ENCODE data around the gene MTFR1L.
"Not testable (repeated sequence)": the region's sequence is repeated elsewhere in the genome, so short reads cannot be mapped to it uniquely, and the experiment has no call there.

The MTFR1L gene

GRCh38 chr1:25829046-25829445, 9.3 kb downstream of the MTFR1L start:
- no peak for DNase-seq

- DNase-seq: no peak
Measured at GRCh38 chr1:25831569-25832196, 11.9 kb downstream of the MTFR1L start.

DNA sequence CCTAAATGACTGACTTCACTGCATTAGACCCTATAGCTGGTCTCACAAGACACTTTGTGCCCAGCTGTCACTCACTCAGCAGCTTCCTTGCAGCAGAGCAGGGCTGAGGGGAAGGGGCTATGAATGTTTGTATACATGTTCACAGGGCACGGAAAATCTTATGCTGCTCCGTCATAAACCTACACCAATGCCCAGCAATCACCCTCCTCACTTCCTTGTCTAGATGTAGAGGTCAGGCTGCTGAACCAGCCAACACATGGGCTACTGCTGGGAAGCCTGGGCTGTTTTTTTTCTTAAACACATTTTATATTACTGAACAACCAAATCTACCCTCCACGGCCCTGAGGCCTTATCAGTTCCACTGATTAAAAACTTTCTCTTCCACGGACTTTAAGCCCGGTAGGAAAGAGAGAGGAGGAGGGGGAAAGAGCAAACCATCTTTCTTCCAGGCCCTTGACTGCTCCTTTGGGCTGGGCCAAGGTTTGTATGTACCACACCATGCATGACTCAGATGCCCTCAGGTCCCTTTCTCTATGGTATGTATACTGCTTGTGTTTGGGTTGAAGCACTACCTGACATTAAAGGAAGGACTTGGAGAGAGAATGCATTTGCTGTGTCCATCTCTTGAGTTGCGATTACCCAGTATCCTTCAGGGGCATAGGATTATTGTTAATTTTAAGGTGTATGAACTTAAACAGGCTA, 12.7 kb downstream of the MTFR1L start:
- DNase-seq: no peak

GRCh38 chr1:25833158-25833557, 13.4 kb downstream of the MTFR1L start:
- no peak for DNase-seq

DNA sequence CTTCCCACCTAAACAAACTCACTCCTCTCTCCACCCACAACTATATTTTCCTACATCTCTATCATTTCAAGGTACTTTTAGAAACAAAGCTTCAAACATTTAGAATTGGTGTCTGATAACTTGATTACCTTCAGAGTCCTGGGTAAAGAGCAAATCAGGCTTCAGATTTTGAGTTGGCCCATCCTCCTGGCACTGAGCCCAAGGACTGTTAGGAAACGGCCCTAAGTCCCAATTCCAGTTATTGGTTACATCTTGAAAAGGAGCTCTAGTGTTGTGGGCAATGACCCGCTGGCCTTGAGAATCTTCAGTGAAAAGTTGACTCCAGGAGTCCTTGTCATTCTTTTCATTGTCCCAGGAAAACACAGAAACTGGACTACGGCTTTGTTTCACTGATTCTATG, 15.1 kb downstream of the MTFR1L start:
- no peak for DNase-seq

DNA sequence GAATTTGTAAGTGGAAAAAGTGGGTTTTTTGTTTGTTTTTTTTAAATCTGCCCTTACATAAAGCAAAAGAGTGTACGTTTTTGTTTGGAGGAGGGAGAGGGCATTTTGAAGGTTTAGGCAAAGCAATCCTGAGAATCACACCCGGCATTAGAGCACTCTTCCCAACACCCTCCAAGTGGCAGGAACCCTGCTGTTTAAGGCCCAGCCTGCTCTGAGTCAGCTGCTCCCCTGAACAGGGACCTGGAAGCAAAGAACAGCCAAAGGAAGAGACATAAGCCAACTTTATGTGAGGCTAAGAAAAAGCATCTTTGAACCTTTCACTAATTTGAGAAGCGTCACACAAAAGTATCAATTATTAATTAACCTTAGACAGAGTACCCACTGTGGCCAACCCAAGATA, 16.9 kb downstream of the MTFR1L start:
- DNase-seq: no peak

DNA sequence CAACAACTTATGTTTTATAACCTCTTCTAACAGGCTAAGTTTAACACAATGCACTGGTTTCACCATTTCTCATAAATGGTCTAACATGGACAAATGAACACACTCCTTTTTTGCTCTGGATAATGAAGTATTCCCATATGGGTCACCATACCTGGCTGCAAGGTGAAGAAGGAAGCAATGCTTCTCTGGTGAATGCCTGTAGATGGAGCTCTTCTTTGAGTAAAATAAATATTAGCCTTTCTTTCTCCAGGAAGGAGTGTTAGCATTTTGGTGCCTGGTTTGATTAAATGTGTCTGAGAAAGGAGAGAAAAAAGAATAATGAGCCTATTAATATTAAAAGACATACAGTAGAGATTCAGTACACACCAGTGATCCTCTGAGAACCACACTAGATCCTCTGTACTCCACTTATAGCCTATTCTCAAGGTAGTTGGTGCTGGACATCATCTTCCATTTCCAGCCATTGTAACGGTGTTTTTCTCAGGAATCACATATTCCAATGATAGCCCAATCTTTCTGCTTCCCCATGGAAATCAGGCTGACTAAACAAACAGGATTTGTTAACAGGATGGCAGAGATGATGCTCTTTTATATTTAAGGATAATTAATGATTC, 17.6 kb downstream of the MTFR1L start:
- DNase-seq: peak in 1 of 2 donors; percentile 8

DNA sequence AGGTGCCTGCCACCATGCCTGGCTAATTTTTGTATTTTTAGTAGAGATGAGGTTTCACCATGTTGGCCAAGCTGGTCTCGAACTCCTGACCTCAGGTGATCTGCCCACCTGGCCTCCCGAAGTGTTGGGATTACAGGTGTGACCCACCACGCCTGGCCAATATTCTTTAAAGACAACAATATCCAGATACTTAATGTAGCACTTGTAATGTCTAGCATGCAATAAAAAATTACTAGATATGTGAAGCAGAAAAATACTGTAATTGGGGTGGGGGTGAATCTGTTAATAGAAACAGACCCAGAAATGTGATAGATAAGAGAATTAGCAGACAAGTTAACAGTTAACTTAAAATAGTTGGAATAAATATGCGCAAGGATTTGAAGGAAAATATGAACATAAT, 20.1 kb downstream of the MTFR1L start:
- DNase-seq: not testable (repeated sequence)

GRCh38 chr1:25843483-25843882, 23.7 kb downstream of the MTFR1L start:
- no peak for DNase-seq

GRCh38 chr1:25844536-25845337, 25.0 kb downstream of the MTFR1L start:
- no peak for DNase-seq

DNA sequence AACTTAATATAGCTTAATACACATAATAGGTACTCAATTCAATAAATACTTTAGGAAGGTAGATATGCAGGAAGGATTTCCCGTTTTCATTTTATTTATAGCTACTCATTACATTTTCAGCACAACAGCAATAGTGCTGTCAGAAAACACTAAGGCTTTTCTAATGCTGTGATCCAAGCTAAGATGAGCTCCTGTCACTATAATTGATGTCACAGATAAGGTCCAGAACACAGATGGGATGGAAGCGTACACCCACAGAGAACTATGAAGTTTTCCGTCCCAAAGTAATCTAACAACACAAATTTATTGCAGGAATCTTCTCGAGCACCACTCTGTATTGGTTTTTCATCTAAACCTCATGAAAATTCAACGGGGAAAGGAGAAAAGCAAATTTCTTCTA, 25.9 kb downstream of the MTFR1L start:
- no peak for DNase-seq

DNA sequence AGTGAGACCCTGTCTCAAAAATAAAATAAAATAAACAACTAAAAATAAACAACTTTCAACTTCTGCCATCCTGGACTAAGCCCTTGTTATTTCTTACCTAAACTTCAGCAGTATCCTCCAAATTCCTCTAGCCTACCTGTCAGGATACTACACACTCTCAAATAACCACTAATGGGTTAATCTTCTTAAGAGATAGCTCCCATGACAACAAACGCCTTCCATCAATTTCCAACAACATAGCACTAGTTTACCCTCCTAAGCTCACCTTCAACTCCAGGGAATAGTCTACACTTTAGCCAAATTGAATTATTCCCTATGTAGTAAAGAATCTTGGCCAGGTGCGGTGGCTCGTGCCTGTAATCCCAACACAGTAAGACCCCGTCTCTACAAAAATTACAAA, 28.2 kb downstream of the MTFR1L start:
- no peak for DNase-seq

DNA sequence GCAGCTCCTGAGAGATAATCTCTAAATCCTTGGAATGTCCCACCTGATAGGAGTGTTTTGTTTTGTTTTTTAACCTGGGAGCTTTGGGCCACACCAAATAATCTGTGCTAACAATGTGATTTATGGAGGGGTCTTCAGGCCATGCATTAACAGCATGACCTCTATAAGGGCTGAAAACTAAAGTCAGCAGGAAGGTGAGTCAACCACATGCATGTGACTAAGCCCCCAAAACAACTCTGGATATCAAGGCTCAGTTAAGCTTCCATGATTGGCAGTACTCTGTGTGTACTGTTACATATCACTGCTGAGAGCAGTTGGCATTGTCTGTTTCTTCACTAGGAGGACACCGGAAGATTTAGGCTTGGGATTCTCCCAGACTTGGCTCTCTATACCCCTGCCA, 28.8 kb downstream of the MTFR1L start:
- no peak for DNase-seq

- no peak for DNase-seq
Measured at GRCh38 chr1:25854554-25854953, 34.8 kb downstream of the MTFR1L start.

- no peak for DNase-seq
Measured at GRCh38 chr1:25856856-25857255, 37.1 kb downstream of the MTFR1L start.

DNA sequence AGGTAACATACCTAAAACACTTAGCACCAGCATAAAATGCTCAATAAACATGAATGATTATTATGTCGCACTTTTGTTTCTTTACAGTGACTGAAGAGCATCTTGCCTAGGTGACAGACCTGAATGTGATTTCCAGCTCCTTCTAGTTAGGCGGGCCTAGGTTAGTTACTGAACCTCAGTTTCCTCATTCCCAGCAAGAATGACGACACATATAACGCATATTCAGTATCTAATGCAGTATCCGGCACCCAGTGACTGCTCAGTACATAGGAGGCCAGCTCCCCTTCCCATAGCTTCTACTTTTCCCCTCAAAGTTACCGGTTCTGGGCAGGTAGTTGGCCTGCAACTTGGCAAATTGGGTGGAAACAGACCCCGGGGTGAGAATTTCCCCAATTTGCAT, 38.7 kb downstream of the MTFR1L start:
- no peak for DNase-seq

GRCh38 chr1:25858906-25859789, 39.4 kb downstream of the MTFR1L start, which contains the start of gene AUNIP:
AUNIP (minus strand) TSS chr1:25859457; CDS start chr1:25859357, 100 bp downstream.
- DNase-seq: peak; percentile 65 to 67

DNA sequence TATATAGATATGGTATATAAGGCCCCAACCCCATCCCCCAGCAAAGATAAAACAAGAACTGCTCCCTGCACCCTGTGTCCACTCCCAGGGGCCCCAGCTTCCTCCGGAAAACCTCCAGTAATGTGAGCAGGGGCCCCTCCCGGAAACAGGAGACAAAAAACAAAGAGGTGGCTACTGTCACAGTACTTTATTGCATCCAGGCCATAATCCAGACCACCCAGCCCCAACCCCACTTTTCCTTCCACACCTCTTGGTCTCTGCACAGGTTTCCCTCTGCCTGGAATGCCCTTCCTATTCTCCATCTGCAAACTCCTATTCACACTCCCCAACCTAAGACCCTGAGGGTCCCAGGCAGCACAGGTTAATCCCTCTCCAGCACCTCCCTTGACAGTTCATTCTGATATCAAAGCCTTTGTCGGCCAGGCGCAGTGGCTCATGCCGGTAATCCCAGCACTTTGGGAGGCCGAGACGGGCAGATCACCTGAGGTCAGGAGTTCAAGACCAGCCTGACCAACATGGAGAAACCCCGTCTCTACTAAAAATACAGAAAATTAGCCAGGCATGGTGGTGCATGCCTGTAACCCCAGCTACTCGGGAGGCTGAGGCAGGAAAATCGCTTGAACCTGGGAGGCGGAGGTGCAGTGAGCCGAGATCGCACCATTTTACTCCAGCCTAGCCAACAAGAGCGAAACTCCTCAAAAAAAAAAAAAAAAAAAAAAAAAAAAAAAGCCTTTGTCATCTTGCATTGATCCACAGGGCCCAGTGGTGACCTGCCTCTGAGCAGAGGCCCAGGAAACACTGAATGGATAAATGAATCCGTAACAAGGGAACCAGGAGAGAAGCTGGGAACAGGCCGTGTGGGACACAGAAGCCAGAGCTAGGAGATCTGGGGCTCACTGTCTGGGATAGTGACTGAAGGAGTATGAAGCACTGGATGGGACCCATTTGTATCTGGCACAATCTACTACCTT, 41.8 kb downstream of the MTFR1L start:
- DNase-seq: peak in 1 of 2 donors; percentile 10

DNA sequence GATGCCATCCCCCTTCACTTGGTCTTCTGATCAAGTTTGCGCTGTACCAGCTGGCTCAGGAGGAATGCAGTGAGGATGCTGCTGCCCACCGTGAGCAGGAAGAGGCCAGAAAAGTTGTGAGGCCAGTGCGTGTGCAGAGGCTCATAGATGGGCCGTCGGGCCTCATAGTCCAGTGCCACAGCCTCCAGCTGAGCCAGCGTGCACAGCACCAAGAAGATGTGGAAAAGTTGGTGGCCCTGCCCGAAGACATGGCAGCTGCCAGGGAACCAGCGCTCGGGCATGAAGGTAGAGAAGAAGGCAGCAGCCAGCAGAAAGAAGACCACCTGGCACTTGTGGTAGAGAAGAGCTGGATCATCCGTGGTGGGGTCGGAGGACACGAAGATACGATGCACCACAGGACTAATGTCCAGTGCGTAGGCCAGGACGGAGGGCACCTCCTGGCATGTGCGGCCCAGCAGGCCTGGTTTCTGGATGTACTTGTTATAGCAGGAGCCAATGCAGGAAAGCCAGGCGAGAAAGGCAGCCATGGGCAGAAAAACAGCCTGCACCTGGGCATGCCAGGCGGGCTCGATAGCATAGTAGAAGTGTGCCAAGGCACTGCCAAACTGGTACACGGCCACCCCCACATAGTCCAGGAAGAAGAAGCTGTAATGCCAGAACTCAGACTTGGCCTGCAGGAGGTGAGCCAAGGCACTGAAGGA, 43.2 kb downstream of the MTFR1L start:
- DNase-seq: no peak
